ENCODE data around the gene MAGED2. TPM values are rescaled to one million over a fixed set of nuclear protein-coding genes. Genes with fewer than 3 reads are reported as not detected.
A peak's percentile ranks its signal among the peaks of the same experiment; 100 is the strongest.
"Not testable (repeated sequence)": the region's sequence is repeated elsewhere in the genome, so short reads cannot be mapped to it uniquely, and the experiment has no call there.

MAGED2 gene
- total and polyA plus RNA-seq, 8 donors: 4.1 to 220 (median 80.1) TPM

DNA sequence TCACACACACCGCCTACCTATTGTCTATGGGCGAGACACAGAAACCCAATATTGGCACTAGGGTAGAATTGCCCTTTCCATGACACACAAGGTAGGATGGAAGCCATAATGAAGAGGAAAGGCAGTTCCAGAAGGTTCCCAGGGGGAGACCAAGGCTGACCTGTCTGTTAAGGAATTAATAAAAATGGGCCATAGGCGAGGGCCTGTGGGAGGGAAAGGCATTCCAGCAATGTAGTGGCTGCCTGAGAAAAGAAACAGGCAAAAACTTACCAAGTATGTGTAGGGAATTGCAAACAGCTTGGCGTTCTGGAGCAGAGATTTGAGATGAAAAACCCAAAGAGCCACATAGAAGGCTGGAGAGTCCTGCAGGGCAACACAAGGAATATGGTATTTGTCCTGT, 19.1 kb downstream of the MAGED2 start:
- intact Hi-C loops (cut with DNase I; ENCODE audit: low total_unique reads): no loop called here
- no peak for TF ChIP-seq POLR2A (IDR thresholded peaks at IDR 0.05)
- TF ChIP-seq EP300 (IDR thresholded peaks at IDR 0.05): no peak
- TF ChIP-seq, protein P1, sequence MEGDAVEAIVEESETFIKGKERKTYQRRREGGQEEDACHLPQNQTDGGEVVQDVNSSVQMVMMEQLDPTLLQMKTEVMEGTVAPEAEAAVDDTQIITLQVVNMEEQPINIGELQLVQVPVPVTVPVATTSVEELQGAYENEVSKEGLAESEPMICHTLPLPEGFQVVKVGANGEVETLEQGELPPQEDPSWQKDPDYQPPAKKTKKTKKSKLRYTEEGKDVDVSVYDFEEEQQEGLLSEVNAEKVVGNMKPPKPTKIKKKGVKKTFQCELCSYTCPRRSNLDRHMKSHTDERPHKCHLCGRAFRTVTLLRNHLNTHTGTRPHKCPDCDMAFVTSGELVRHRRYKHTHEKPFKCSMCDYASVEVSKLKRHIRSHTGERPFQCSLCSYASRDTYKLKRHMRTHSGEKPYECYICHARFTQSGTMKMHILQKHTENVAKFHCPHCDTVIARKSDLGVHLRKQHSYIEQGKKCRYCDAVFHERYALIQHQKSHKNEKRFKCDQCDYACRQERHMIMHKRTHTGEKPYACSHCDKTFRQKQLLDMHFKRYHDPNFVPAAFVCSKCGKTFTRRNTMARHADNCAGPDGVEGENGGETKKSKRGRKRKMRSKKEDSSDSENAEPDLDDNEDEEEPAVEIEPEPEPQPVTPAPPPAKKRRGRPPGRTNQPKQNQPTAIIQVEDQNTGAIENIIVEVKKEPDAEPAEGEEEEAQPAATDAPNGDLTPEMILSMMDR (IDR thresholded peaks at IDR 0.05): no peak
- 63 to 100% (median 84%) methylated on average over 3 to 4 of the region's 4 CpGs for WGBS, 5 donors

DNA sequence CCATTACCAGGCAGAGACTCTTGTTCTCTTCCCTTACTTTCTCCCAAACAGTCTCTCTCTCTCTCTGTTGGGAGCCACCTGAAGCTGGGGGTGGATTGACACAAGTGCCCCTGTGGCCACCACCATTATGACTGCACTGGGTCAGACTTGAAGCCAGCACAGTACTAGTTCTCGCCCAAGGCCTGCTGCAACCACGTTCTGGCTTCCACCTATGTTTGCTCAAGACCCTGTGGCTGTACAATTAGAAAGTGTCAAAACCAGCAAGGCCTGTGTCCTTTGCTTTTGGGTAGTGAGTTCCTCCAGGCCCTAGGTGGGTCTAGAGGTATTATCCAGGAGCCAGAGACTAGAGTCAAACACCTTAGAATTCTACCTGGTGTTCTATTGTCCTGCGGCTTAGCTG, 31.0 kb downstream of the MAGED2 start:
- Histone ChIP-seq H3K4me3 (no peak overlapping the region), H3K36me3 (no peaks in the 10 kb centered on the region), H3K27ac (no peak overlapping the region), H3K27me3 (peaks cover 0 to 5% (median 0%) of the 10 kb centered on the region in 3 donors), H3K4me1 (no peaks in the 10 kb centered on the region), H3K9me3 (peaks cover 0 to 4% (median 0%) of the 10 kb centered on the region in 4 donors)
- no peak for DNase-seq
- intact Hi-C loops (cut with DNase I; ENCODE audit: low total_unique reads): no loop called here
- 67 to 100% (median 84%) methylated on average over 1 to 3 of the region's 3 CpGs for WGBS, 5 donors
- TF ChIP-seq, protein P1 (IDR thresholded peaks at IDR 0.05): no peak
- no peak for TF ChIP-seq POLR2A (IDR thresholded peaks at IDR 0.05)
- TF ChIP-seq EP300 (IDR thresholded peaks at IDR 0.05): no peak
- TF ChIP-seq POLR2AphosphoS5 (IDR thresholded peaks at IDR 0.05): no peak

More for the DNA sequence above, 19.1 kb downstream of the MAGED2 start:
- Histone ChIP-seq H3K27ac (no peak overlapping the region), H3K27me3 (no peaks in the 10 kb centered on the region), H3K4me1 (no peaks in the 10 kb centered on the region), H3K36me3 (no peaks in the 10 kb centered on the region), H3K4me3 (no peak overlapping the region), H3K9me3 (no peaks in the 10 kb centered on the region)
- no peak for DNase-seq

DNA sequence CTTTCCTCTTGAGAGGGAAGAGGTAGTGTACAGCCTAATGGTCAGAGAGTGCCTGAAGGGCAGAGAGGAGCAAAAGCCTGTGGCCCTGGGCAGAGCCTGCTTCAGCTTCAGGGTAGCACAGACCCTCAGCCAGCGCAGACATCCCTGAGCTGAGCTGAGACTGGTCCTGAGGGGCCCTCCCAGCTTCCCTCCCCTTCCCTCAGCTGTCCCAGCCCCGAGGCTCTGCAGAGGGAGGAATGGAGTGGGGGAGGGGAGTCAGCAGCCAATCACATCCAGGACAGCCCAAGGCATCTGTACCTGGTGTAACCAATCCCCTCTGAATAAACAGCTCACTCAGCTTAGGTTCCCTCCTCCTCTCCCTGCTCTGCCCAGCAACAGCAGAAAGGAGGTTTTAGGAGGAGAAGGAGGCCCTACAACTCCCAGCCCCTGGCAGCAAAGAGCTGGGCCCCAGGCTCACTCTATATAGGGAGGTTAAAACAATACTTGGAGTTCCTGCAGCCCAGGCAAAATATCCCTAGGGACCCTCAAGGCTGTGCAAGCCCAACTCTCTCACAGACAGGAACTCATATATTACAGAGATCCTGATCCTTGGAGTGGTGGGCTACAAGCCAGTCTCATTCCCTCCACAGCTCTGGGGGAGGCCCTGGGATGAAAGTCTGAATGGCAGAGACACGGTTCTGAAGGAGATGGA, 33.8 kb downstream of the MAGED2 start:
- intact Hi-C loops (cut with DNase I; ENCODE audit: low total_unique reads); H3K36me3 ChIP-seq; H3K27ac ChIP-seq; H3K27me3 ChIP-seq; H3K9me3 ChIP-seq; H3K4me1 ChIP-seq; H3K4me3 ChIP-seq: not testable (repeated sequence)
- peak in 1 of 2 donors; percentile 70 for DNase-seq
- 23 to 49% (median 27%) methylated on average over 1 to 3 of the region's 3 CpGs for WGBS, 5 donors

DNA sequence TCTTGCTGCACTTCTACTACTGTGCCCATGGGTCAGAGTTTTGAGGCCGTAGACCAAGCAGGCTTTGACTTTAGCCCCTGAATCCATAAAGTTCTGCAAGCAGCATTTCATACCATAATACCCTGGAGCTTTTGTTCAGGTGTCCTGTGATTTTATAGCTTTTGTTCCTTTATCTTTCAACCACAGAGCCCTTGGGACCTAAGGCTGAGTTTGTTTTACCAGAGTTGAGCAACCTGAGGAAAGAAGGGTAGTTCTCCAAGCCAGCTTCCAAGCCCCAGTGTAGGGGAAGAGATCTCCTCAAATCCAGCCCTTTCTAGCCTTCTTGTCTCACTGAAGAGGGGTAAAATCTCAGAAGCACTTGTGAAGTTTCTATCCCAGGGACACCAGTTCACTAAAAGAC, 35.1 kb downstream of the MAGED2 start:
- Histone ChIP-seq H3K9me3 (peaks cover 0 to 6% (median 0%) of the 10 kb centered on the region in 4 donors), H3K4me3 (no peak overlapping the region), H3K27me3 (peaks cover 0 to 5% (median 0%) of the 10 kb centered on the region in 3 donors), H3K36me3 (no peaks in the 10 kb centered on the region), H3K27ac (no peak overlapping the region), H3K4me1 (no peaks in the 10 kb centered on the region)
- 50 to 78% (median 63%) methylated on average over 1 of the region's 1 CpG for WGBS, 5 donors
- TF ChIP-seq EP300 (IDR thresholded peaks at IDR 0.05) (no peak), POLR2AphosphoS5 (IDR thresholded peaks at IDR 0.05) (no peak), POLR2A (IDR thresholded peaks at IDR 0.05) (no peak)
- TF ChIP-seq, protein P1 (IDR thresholded peaks at IDR 0.05): no peak
- DNase-seq: no peak
- intact Hi-C loops (cut with DNase I; ENCODE audit: low total_unique reads): no loop called here

DNA sequence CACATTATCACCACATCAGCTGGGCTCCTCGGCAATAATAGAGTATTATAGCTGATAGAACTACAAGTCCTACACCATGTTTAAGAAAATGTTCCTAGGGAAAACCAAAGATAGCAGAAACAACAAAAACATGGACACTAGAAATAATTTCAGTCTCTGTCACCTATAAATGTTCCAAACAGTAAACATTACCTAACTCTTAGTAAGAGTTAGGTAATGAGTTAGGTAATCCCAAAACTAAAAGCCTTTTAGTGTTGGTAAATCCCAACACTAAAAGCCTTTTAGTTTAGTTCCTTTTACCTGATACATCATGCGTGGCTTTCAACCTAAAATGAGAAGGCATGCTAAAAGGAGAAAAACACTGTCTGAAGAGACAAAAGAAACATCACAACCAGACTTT, 35.5 kb downstream of the MAGED2 start:
- intact Hi-C loops (cut with DNase I; ENCODE audit: low total_unique reads): no loop called here
- H3K4me1 ChIP-seq: no peaks in the 10 kb centered on the region
- no peak overlapping the region for H3K4me3 ChIP-seq
- TF ChIP-seq POLR2A (IDR thresholded peaks at IDR 0.05) (no peak), EP300 (IDR thresholded peaks at IDR 0.05) (no peak), POLR2AphosphoS5 (IDR thresholded peaks at IDR 0.05) (no peak)
- TF ChIP-seq, protein P1 (IDR thresholded peaks at IDR 0.05): no peak
- no peaks in the 10 kb centered on the region for H3K36me3 ChIP-seq
- peaks cover 0 to 6% (median 0%) of the 10 kb centered on the region in 4 donors for H3K9me3 ChIP-seq
- DNase-seq: no peak
- peaks cover 0 to 5% (median 0%) of the 10 kb centered on the region in 3 donors for H3K27me3 ChIP-seq
- WGBS, 5 donors: 66 to 84% (median 76%) methylated on average over 2 of the region's 2 CpGs
- no peak overlapping the region for H3K27ac ChIP-seq

DNA sequence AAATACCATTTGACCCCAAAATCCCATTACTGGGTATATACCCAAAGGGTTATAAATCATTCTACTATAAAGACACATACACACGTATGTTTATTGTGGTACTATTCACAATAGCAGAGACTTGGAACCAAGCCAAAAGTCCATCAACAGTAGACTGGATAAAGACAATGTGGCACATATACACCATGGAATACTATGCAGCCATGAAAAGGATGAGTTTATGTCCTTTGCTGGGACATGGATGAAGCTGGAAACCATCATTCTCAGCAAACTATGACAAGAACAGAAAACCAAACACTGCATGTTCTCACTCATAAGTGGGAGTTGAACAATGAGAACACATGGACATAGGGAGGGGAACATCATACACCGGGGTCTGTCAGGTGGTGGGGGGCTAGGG, 40.2 kb downstream of the MAGED2 start:
- H3K36me3 ChIP-seq; H3K27me3 ChIP-seq; H3K4me3 ChIP-seq; intact Hi-C loops (cut with DNase I; ENCODE audit: low total_unique reads); H3K4me1 ChIP-seq; H3K27ac ChIP-seq; DNase-seq; H3K9me3 ChIP-seq: not testable (repeated sequence)
- WGBS, 5 donors: 37 to 86% (median 84%) methylated on average over 2 of the region's 2 CpGs
